GM19351 (cell line): ENCODE measurements around the gene HNRNPH3.

Experiments used
- ATAC-seq: cut with Tn5 transposase; IDR thresholded peaks from one replicate; pipeline ENCODE4 v1.9.1; 2021; ENCODE audit warnings: mild to moderate bottlenecking, moderate library complexity; ENCODE audit not compliant: unreplicated experiment

The HNRNPH3 gene

GRCh38 chr10:68330852-68331454 is 911 bp upstream of the HNRNPH3 start:
- ATAC-seq = no peak

DNA sequence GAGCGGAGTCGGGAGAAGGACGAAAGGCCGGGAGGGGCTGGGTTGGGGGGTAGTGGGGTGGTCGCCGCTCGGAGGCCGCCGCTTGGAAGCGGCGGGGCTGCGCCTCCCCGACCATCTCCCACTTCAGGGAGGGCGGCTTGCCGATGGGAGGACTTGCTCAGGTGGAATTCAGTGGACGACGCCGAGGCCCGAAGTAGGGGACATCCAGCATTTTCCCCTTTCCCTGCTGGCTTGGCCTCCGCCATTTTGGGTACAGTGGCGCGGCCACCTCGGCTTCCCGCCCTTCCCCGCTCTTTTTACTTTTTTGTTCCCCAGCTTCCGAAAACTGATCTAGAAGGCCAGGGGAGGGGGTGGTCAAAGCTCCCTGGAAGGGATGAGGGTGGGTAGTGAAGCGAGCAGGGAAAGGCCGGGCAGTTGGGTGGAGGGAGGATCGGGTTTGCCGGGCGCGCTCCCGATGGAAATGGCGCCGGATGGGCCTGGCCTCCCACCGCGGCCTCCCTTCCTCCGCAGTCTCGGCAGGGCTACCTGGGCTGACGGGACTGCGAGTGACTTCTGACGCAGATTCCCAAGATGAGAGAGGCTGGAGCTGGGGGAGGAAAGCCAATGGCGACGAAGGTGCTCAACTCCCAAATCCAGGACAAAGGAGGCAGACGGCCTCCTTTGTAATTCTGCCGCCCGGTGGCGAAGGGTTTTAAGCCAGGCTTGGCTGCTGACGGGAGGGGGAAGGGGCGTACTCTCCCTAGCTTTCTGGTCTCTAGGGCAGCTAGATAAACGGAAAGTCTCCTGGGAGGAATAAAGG is 594 bp downstream of the HNRNPH3 start, which contains the start of gene PBLD:
Gene PBLD, minus strand, starts transcription at position 670 of the 799 bp plus-strand sequence. CDS start 26,084 bp downstream, outside the sequence.
- ATAC-seq = peak; percentile 24

DNA sequence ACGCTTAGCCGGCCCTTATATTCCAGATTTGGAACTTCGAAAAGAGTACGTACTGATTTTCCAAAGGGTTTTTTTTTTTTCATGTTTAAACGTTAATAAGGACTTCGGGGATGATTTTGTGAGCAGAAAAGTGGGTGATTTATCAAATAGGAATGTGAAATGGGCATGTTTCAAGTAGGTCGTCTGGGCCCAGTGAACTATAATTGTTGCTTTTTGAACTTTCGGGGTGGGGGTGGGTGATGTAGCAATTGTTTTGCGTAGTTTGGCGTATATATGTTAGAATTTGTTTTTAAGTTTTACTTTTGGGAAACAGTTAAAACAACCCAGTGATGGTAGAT is 1.2 kb downstream of the HNRNPH3 start:
- ATAC-seq = no peak

DNA sequence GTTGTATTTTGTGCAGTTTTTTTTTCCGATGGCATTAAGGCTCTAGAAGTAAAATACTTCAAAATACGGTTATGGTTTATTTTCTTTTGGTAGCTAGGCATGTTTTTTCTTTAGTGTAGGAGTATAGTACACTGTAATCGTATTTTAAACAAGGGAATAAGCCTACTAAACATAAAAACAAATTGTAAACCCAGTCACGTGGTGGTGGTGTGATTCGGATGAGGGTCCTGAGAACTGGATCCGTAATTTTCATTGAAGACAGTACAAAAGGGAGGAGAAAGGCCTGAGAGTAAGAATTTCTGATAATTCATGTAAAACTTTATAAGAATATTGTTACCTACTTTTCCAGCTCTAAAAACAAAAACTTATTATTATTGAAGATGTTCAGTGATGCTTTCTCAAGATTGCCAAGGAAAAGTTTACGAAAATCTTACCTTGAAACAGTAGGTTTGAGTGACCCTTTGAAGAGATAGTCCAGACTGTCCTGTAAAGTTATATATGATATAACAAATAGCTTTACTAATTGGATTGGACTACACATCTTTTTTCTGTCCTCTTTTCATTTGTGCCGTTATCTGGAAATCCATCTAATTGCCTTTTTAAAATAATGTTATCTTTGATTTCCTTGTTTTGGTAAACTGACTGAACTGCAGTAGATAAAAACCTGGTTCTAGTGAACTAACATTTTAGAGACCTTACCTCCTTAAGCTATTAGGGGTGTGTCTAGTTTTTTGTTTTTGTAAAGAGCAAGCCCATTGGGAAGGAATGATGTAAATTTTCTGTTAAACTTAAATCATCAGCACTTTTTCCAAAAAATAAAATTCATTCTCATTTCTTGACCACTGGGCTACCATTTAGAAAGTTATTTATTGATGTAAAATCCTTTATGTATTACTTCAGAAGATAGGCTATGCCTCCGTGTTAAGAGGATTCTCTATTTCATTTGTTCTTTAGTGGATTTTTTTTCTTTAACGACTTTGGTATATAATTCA is 1.9 kb downstream of the HNRNPH3 start:
- no peak for ATAC-seq

- ATAC-seq = no peak
Measured at GRCh38 chr10:68334672-68335467, 3.0 kb downstream of the HNRNPH3 start.

GRCh38 chr10:68336754-68337351 is 5.0 kb downstream of the HNRNPH3 start:
- ATAC-seq = no peak

DNA sequence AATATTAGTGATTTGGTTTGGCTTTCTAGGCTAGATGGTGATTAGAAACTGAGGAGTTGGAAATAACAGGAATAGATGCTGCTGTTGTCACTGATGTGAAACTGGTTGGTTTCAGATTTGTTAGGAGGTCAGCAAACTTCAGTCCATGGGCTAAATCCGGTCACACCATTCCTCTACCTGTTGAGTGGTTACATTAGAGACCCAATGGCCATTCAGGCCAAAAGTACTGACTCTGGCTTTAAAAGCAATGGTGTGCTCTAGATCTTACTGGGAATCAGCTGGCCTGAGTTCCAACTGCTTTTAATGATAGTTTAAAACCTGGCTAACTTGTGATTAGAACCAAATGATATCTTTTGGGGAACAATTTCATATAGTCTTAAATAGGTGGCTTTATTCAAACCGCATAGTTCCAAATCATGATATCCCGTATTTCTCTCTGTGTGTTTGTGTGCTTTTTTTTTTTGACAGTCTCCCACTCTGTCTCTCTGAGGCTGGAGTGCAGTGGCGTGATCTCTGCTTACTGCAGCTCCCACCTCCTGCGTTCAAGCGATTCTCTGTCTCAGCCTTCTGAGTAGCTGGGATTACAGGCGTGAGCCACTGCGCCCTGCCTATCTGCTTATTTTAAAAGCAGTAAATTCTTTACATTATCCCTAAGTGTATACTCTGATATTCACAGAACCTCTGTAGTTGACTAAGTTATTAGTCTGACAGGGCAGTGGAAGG is 8.7 kb downstream of the HNRNPH3 start:
- ATAC-seq = no peak

DNA sequence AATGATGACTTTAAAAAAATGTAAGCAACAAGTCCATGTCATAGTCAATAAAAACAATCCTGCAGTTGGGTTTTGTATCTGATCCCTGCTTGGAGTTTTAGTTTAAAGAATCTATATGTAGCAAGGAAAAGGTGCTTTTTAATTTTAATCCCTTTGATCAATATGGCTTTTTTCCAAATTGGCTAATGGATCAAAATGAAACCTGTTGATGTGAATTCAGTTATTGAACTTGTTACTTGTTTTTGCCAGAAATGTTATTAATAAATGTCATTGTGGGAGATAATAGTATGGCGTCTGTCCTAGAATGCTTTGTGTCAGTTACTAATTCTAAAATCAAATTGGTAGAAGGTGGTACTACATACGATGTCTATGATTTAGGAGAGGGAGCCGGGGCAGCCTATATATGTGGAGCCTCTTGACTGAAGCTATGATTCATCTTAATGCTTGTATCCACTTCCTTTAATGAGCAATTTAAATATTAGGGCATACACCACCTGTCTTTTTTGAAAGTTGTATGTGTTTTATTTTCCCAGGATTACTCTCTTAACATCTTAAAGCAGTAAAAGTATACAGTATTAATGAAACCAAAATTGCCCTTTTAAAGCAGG is 11.1 kb downstream of the HNRNPH3 start:
- ATAC-seq = no peak

GRCh38 chr10:68345621-68346020 is 13.8 kb downstream of the HNRNPH3 start:
- no peak for ATAC-seq

GRCh38 chr10:68346774-68347173 is 14.9 kb downstream of the HNRNPH3 start:
- no peak for ATAC-seq

- ATAC-seq = peak; percentile 61
Measured at GRCh38 chr10:68348265-68348741, 16.4 kb downstream of the HNRNPH3 start.

DNA sequence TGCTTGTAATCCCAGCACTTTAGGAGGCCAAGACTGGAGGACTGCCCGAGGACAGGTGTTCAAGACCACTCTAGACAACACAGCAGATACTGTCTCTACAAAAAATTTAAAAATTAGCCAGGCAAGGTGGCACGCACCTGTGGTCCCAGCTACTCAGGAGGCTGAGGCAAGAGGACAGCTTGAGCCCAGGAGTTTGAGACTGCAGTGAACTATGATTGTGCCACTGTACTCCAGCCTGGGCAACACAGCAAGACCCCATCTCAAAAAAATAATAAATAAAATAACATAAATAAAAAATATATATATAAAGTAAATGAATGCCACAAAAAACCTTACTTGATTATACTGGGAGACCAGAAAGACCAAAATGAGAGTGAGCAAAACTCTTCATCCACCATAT is 21.7 kb downstream of the HNRNPH3 start:
- ATAC-seq = no peak

- no peak for ATAC-seq
Measured at GRCh38 chr10:68359189-68359588, 27.3 kb downstream of the HNRNPH3 start.

- no peak for ATAC-seq
Measured at GRCh38 chr10:68362590-68362989, 30.7 kb downstream of the HNRNPH3 start.

- ATAC-seq = no peak
Measured at GRCh38 chr10:68364101-68364886, 32.4 kb downstream of the HNRNPH3 start.

GRCh38 chr10:68365611-68366010 is 33.7 kb downstream of the HNRNPH3 start:
- no peak for ATAC-seq

- ATAC-seq = no peak
Measured at GRCh38 chr10:68366600-68366999, 34.7 kb downstream of the HNRNPH3 start.

DNA sequence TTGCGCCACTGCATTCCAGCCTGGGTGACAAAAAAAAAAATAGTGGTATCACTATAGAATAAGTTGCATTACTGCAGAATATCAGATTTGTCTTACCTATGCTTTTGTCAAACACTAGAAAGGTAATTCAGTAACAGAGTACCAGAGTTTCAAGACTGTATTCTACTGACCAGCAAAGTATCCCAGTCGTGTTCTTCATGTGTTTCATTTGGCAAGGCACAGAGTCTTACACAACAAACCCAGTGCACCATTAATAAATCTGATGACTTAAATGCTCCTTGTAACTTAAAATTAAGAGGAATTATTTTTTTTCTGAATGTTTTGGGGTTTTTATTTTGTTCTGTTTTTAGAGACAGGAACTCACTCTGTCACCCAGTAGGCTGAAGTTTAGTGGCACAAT is 35.3 kb downstream of the HNRNPH3 start:
- ATAC-seq = no peak
